Measurements from ENCODE around the gene USP47.

USP47 gene

GRCh38 chr11:11915625-11916024 is 73.9 kb downstream of the USP47 start:
- DNase-seq (ENCODE audit: extremely low spot score, insufficient read length, low read depth), result no peak

GRCh38 chr11:11916981-11917399 is 75.2 kb downstream of the USP47 start:
- DNase-seq (ENCODE audit: extremely low spot score, insufficient read length, low read depth) (no peak), FAIRE-seq (no peak)

More at GRCh38 chr11:11915625-11916024, 73.9 kb downstream of the USP47 start:
- no peak for FAIRE-seq

GRCh38 chr11:11923828-11924227 is 82.1 kb downstream of the USP47 start:
- FAIRE-seq (peak; percentile 26), DNase-seq (ENCODE audit: extremely low spot score, insufficient read length, low read depth) (no peak)

- no peak for DNase-seq (ENCODE audit: extremely low spot score, insufficient read length, low read depth)
- no peak for FAIRE-seq
Measured at GRCh38 chr11:11929920-11930319, 88.1 kb downstream of the USP47 start.

GRCh38 chr11:11931461-11932055 is 89.8 kb downstream of the USP47 start:
- FAIRE-seq (no peak), DNase-seq (ENCODE audit: extremely low spot score, insufficient read length, low read depth) (no peak)

- DNase-seq (ENCODE audit: extremely low spot score, insufficient read length, low read depth) (no peak), FAIRE-seq (no peak)
Measured at GRCh38 chr11:11935536-11935935, 93.8 kb downstream of the USP47 start.

- no peak for FAIRE-seq
- DNase-seq (ENCODE audit: extremely low spot score, insufficient read length, low read depth), result no peak
Measured at GRCh38 chr11:11937433-11937832, 95.7 kb downstream of the USP47 start.

- FAIRE-seq, result no peak
Measured at GRCh38 chr11:11937957-11938356, 96.2 kb downstream of the USP47 start.

GRCh38 chr11:11940551-11940950 is 98.8 kb downstream of the USP47 start:
- no peak for DNase-seq (ENCODE audit: extremely low spot score, insufficient read length, low read depth)
- no peak for FAIRE-seq

More at GRCh38 chr11:11937957-11938356, 96.2 kb downstream of the USP47 start:
- no peak for DNase-seq (ENCODE audit: extremely low spot score, insufficient read length, low read depth)

- DNase-seq (ENCODE audit: extremely low spot score, insufficient read length, low read depth) (no peak), FAIRE-seq (no peak)
Measured at GRCh38 chr11:11942668-11943067, 100.9 kb downstream of the USP47 start.

GRCh38 chr11:11944444-11944843 is 102.7 kb downstream of the USP47 start:
- no peak for DNase-seq (ENCODE audit: extremely low spot score, insufficient read length, low read depth)
- FAIRE-seq, result no peak

GRCh38 chr11:11946180-11946579 is 104.4 kb downstream of the USP47 start:
- no peak for FAIRE-seq
- DNase-seq (ENCODE audit: extremely low spot score, insufficient read length, low read depth), result no peak

- DNase-seq (ENCODE audit: extremely low spot score, insufficient read length, low read depth) (no peak), FAIRE-seq (no peak)
Measured at GRCh38 chr11:11946878-11947277, 105.1 kb downstream of the USP47 start.

GRCh38 chr11:11947825-11948224 is 106.1 kb downstream of the USP47 start:
- FAIRE-seq, result no peak
- no peak for DNase-seq (ENCODE audit: extremely low spot score, insufficient read length, low read depth)

GRCh38 chr11:11948242-11948947 is 106.6 kb downstream of the USP47 start:
- no peak for FAIRE-seq

GRCh38 chr11:11949482-11949881 is 107.7 kb downstream of the USP47 start:
- FAIRE-seq (no peak), DNase-seq (ENCODE audit: extremely low spot score, insufficient read length, low read depth) (no peak)

More at GRCh38 chr11:11948242-11948947, 106.6 kb downstream of the USP47 start:
- no peak for DNase-seq (ENCODE audit: extremely low spot score, insufficient read length, low read depth)

GRCh38 chr11:11952036-11952435 is 110.3 kb downstream of the USP47 start:
- no peak for DNase-seq (ENCODE audit: extremely low spot score, insufficient read length, low read depth)
- no peak for FAIRE-seq

GRCh38 chr11:11956006-11956405 is 114.2 kb downstream of the USP47 start:
- FAIRE-seq, result no peak
- DNase-seq (ENCODE audit: extremely low spot score, insufficient read length, low read depth), result no peak

- no peak for FAIRE-seq
- no peak for DNase-seq (ENCODE audit: extremely low spot score, insufficient read length, low read depth)
Measured at GRCh38 chr11:11958403-11959231, 116.8 kb downstream of the USP47 start.

GRCh38 chr11:11959601-11960000 is 117.8 kb downstream of the USP47 start:
- DNase-seq (ENCODE audit: extremely low spot score, insufficient read length, low read depth) (no peak), FAIRE-seq (no peak)

- no peak for FAIRE-seq
- DNase-seq (ENCODE audit: extremely low spot score, insufficient read length, low read depth), result no peak
Measured at GRCh38 chr11:11960687-11961086, 118.9 kb downstream of the USP47 start.
